Measurements from ENCODE around the gene CDAN1.

DNA sequence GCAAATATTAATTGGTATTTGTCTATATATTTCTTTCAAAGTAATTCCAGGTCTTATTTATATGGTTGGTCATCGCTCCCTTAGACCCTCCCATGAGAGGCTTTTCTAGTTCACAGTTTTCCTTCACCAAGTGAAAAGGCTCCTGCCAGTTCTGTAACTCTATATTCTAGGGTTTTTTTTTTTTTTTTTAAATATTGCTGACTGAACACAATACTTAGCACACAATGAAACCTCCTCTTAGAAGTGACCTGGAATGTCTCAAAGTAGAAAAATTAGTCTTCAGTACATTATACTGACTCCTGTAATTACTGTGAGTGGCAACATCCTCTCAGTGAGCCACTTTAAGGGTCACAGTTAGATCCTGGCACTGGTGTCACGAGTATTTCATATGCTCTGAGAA is 48.6 kb upstream of the CDAN1 start:
- TF ChIP-seq, protein P1, sequence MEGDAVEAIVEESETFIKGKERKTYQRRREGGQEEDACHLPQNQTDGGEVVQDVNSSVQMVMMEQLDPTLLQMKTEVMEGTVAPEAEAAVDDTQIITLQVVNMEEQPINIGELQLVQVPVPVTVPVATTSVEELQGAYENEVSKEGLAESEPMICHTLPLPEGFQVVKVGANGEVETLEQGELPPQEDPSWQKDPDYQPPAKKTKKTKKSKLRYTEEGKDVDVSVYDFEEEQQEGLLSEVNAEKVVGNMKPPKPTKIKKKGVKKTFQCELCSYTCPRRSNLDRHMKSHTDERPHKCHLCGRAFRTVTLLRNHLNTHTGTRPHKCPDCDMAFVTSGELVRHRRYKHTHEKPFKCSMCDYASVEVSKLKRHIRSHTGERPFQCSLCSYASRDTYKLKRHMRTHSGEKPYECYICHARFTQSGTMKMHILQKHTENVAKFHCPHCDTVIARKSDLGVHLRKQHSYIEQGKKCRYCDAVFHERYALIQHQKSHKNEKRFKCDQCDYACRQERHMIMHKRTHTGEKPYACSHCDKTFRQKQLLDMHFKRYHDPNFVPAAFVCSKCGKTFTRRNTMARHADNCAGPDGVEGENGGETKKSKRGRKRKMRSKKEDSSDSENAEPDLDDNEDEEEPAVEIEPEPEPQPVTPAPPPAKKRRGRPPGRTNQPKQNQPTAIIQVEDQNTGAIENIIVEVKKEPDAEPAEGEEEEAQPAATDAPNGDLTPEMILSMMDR (conservative IDR thresholded peaks at IDR 0.05; ENCODE audit: low read length): no peak
- no peak for TF ChIP-seq EZH2phosphoT487 (IDR thresholded peaks at IDR 0.05; ENCODE audit: borderline replicate concordance)
